ENCODE measurements around the gene ANTXRL. TPM values are rescaled to one million over a fixed set of nuclear protein-coding genes. Genes with fewer than 3 reads are reported as not detected.
"Not testable (repeated sequence)": the region's sequence is repeated elsewhere in the genome, so short reads cannot be mapped to it uniquely, and the experiment has no call there.

ANTXRL gene
- total RNA-seq, 1 donor = not detected

DNA sequence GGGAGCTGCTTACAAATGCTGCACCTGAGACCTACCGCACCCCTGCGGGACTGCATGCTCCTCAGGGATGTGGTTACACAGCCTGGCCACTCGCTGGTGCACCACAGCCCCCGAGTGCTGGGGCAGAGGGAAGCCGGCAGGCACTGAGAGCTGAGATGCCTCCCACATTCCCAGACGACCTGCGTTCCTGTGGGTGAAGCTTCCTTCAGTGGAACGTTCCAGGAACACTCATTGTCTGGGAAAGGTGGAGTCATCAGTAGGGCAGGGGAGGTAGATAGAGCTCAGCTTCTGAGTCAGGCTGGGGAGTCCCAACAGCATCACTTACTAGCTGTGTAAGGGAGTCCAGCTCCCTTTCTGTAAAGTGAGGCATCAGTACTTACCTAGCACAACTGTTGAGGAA, 91.3 kb downstream of the ANTXRL start:
- DNase-seq (ENCODE audit: low read depth); H3K4me3 ChIP-seq (ENCODE audit: low read depth, low read length): not testable (repeated sequence)

DNA sequence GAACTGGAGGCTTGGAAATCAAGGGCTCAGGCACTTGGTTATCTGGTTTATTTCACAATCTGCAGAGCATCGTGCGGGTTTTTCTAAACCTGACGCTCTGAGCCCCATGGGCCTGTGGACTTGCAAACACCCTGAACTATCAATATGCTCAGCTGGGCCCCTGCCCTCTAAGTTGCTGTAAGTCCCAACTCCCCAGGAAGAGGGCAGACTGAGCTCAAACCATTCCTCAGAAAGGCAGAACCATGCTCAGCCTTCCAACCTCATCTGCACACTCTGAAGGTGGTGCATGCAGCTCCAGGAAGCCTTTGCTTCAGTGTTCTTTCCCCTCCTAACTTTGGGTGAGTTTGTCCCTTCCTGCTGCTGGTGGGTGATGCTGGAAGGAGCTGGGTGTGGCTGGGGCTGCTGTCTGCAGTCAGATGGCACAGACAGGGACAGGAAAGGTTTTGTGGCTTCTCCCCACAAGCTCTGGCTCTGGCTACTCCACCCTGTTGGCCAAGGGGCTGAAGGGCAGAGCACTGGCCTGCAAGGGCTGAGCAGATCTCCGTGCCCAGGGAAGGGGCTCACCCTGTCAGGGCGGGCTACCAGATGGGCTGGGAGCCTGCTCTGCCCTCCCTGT, 92.5 kb downstream of the ANTXRL start:
- DNase-seq (ENCODE audit: low read depth); H3K4me3 ChIP-seq (ENCODE audit: low read depth, low read length): not testable (repeated sequence)

Other genes starting within 250 kb of the ANTXRL start
- gene MSMB, start 240.7 kb upstream of the ANTXRL start, total RNA-seq (ENCODE audit: low replicate concordance) = not detected in 2 replicates
- gene ANXA8L1, start 88.8 kb downstream of the ANTXRL start, total RNA-seq (ENCODE audit: low replicate concordance) = 1.2 TPM in 1 of 2 replicates, not detected in the other
- not detected in 2 replicates for gene NPY4R, start 179.0 kb downstream of the ANTXRL start, total RNA-seq (ENCODE audit: low replicate concordance)